H1 (cell line): ENCODE data around the gene SLC43A3. TPM values are rescaled to one million over a fixed set of nuclear protein-coding genes. Genes with fewer than 3 reads are reported as not detected.

Source experiments
- CBX5 ChIP-seq: fragments of 300-800, 300-1000 bp; sonication (generic); IDR thresholded peaks from 2 replicates; pipeline ENCODE4 v1.7.1; 2016; ENCODE audit warnings: antibody characterized with exemption, low read length, low read depth
- CTBP2 ChIP-seq: IDR thresholded peaks from 2 replicates; pipeline ENCODE4 v1.7.0; 2011; ENCODE audit warnings: borderline replicate concordance, mild to moderate bottlenecking, moderate library complexity, mixed read lengths, low read length; ENCODE audit not compliant: insufficient read depth, insufficient read length
- EZH2 ChIP-seq: fragments of 200-600 bp; sonication (generic); IDR thresholded peaks from 2 replicates; pipeline ENCODE4 v1.7.1; 2012; ENCODE audit warnings: low read depth, mild to moderate bottlenecking, moderate library complexity, low read length, inconsistent platforms; ENCODE audit not compliant: severe bottlenecking
- HDAC6 ChIP-seq: IDR thresholded peaks from one replicate; pipeline ENCODE4 v1.7.1; 2012; ENCODE audit warnings: low read depth, mild to moderate bottlenecking, inconsistent platforms, low read length, moderate library complexity
- RAD21 ChIP-seq, 2 experiments: IDR thresholded peaks in 1 of 2; conservative IDR thresholded peaks in 1 of 2; 2 replicates each; pipeline ENCODE4 v1.6.1; 2011; ENCODE audit warnings: low read depth in 2 of 2, low read length in 2 of 2, improper control_type of control experiment in 1 of 2, inconsistent platforms in 1 of 2, mild to moderate bottlenecking in 1 of 2, moderate library complexity in 1 of 2
- RBBP5 ChIP-seq: IDR thresholded peaks from 2 replicates; pipeline ENCODE4 v1.7.1; 2012; ENCODE audit warnings: low read depth, mild to moderate bottlenecking, inconsistent platforms, low read length, moderate library complexity, borderline replicate concordance
- TAF7 ChIP-seq: optimal IDR thresholded peaks from 2 replicates; pipeline ENCODE3; 2011; ENCODE audit warnings: low read depth, mild to moderate bottlenecking, inconsistent platforms, low read length, moderate library complexity, borderline replicate concordance
- polyA plus RNA-seq, 7 experiments: library from polyadenylated mRNA; depleted of rRNA in 3 of 7; stranded (reverse) in 5 of 7; unstranded in 2 of 7; fragments of >200 nt in 5 of 7; fragments of 200-250 nt in 2 of 7; gene quantifications; 1 replicate in 5 of 7; 2 replicates in 1 of 7; 4 replicates in 1 of 7; pipeline versions ENCODE4 v1.2.1 to v1.2.3, GENCODE V29; 2011 to 2013; ENCODE audit warnings: missing spikeins in 2 of 7, mixed read lengths in 2 of 7
- total RNA-seq: library from RNA; stranded (reverse); fragmentation: NEBNext Ultra II Directional; extraction: Animal tissue kit (Norgen Biotek cat#: 25700); gene quantifications from 2 replicates; pipeline ENCODE4 v1.2.1, GENCODE V29; 2021

SLC43A3 gene
- total and polyA plus RNA-seq, 2 of the 8 experiments (the other 6 are each of a cell fraction or from before 2014, with no cell fraction given) = 31.8 to 67.8 TPM

- no peak for TF ChIP-seq CBX5
- no peak for TF ChIP-seq EZH2
- no peak for TF ChIP-seq HDAC6
- TF ChIP-seq RAD21 (IDR thresholded peaks at IDR 0.05 in 1 of 2, conservative IDR thresholded peaks at IDR 0.05 in 1 of 2; ENCODE audit: low read depth in 2 of 2, low read length in 2 of 2) = no peak
- TF ChIP-seq RBBP5 = no peak
- TF ChIP-seq TAF7 = no peak
- TF ChIP-seq CTBP2 = no peak
These were observed 36.4 kb downstream of the SLC43A3 start, which contains the start of gene PRG2 (continued) for GRCh38 chr11:57390535-57390934.
